Calu3 (cell line): ENCODE data around the gene RPS6KC1. TPM values are rescaled to one million over a fixed set of nuclear protein-coding genes. Genes with fewer than 3 reads are reported as not detected.

ENCODE experiments used
- BruUV-seq: library from RNA; stranded (reverse); fragments of 400-500 nt; replicated peaks from 2 replicates; lab custom pipeline; 2021; lab: Mats Ljungman, UMichigan
- CTCF ChIA-PET: fragments of 300-600 bp; sonication (Branson Sonifier 250); formaldehyde crosslinking; loops from one replicate; lab custom pipeline; 2022; ENCODE audit warnings: antibody characterized with exemption; lab: Charles Lee
- DNase-seq: peaks from one replicate; pipeline ENCODE4 v3.0.0; 2022
- H3K27ac Mint-ChIP-seq: one replicate; pipeline ENCODE4 v1.8.0; 2022; ENCODE audit warnings: mixed read lengths; ENCODE audit not compliant: unreplicated experiment
- H3K27me3 Mint-ChIP-seq: one replicate; pipeline ENCODE4 v1.8.0; 2022; ENCODE audit warnings: mixed read lengths; ENCODE audit not compliant: unreplicated experiment
- H3K36me3 Mint-ChIP-seq: one replicate; pipeline ENCODE4 v1.8.0; 2022; ENCODE audit warnings: mild to moderate bottlenecking, moderate library complexity, mixed read lengths; ENCODE audit not compliant: insufficient read depth, unreplicated experiment
- H3K4me1 Mint-ChIP-seq: one replicate; pipeline ENCODE4 v1.8.0; 2022; ENCODE audit warnings: mild to moderate bottlenecking, low read depth, mixed read lengths; ENCODE audit not compliant: unreplicated experiment
- H3K4me3 Mint-ChIP-seq: one replicate; pipeline ENCODE4 v1.8.0; 2022; ENCODE audit warnings: mild to moderate bottlenecking, low read depth, moderate library complexity, mixed read lengths; ENCODE audit not compliant: unreplicated experiment
- H3K9me3 Mint-ChIP-seq: one replicate; pipeline ENCODE4 v1.8.0; 2022; ENCODE audit warnings: low read depth, mixed read lengths; ENCODE audit not compliant: unreplicated experiment
- intact Hi-C: fragments of 100-400 bp; cut with micrococcal nuclease; formaldehyde crosslinking; loops from one replicate; pipeline ENCODE4 v1.10.0; 2022; ENCODE audit not compliant: unreplicated experiment
- total RNA-seq: library from RNA; stranded (reverse); gene quantifications from 2 replicates; pipeline ENCODE4 v1.2.3, GENCODE V29; 2022
- TF ChIP-seq, protein P1 (sequence below): fragments of 200-600 bp; IDR thresholded peaks from one replicate; pipeline ENCODE4 v1.8.0; 2022; ENCODE audit warnings: antibody characterized with exemption; ENCODE audit not compliant: unreplicated experiment

Gene RPS6KC1
- total RNA-seq, 1 experiment from 2014 or later = 23.5 TPM

DNA sequence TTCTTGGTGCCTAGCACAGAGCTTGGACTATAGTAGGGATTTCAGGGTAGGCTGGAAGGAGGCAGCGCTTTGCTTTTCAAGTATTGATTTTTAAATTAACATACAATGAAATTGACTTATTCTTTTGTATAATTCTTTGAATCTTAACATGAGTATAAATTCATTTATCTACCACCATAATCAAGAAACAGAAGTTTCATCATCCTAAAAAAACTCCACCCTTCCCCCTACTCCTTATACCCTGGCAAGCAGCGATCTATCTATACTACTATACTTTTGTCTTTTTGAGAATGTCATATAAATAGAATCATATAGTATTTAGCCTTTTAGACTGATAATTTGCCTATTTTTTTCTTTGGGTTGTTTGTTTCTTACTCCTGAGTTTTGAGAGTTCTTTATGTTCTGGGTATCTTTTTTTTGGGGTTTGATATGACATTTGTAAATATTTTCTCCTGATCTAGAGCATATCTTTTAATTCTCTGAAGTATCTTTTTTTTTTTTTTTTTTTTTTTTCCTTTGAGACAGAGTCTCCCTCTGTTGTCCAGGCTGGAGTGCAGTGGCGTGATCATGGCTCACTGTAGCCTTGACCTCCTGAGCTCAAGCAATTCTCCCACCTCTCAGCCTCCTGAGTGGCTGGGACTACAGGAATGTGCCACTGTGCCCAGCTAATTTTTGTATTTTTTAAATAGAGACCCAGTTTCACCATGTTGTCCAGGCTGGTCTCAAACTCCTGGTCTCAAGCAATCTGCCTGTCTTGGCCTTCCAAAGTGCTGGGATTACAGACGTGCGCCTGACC is 6.4 kb downstream of the RPS6KC1 start:
- no peaks in the 10 kb centered on the region for H3K36me3 Mint-ChIP-seq
- no peak overlapping the region for H3K27ac Mint-ChIP-seq
- BruUV-seq = no TSS peak
- no peak overlapping the region for H3K4me3 Mint-ChIP-seq
- peaks cover 10% of the 10 kb centered on the region for H3K4me1 Mint-ChIP-seq
- no peaks in the 10 kb centered on the region for H3K9me3 Mint-ChIP-seq
- TF ChIP-seq, protein P1, sequence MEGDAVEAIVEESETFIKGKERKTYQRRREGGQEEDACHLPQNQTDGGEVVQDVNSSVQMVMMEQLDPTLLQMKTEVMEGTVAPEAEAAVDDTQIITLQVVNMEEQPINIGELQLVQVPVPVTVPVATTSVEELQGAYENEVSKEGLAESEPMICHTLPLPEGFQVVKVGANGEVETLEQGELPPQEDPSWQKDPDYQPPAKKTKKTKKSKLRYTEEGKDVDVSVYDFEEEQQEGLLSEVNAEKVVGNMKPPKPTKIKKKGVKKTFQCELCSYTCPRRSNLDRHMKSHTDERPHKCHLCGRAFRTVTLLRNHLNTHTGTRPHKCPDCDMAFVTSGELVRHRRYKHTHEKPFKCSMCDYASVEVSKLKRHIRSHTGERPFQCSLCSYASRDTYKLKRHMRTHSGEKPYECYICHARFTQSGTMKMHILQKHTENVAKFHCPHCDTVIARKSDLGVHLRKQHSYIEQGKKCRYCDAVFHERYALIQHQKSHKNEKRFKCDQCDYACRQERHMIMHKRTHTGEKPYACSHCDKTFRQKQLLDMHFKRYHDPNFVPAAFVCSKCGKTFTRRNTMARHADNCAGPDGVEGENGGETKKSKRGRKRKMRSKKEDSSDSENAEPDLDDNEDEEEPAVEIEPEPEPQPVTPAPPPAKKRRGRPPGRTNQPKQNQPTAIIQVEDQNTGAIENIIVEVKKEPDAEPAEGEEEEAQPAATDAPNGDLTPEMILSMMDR = no peak
- intact Hi-C loops = no loop called here
- CTCF ChIA-PET = interaction anchor here (0.6 to 0.7 kb wide), 2 partner anchors 573 to 1359 kb away, joined by 3 to 15 read pairs; no protein-coding TSS in a partner anchor
- H3K27me3 Mint-ChIP-seq = no peaks in the 10 kb centered on the region
- no peak for DNase-seq

DNA sequence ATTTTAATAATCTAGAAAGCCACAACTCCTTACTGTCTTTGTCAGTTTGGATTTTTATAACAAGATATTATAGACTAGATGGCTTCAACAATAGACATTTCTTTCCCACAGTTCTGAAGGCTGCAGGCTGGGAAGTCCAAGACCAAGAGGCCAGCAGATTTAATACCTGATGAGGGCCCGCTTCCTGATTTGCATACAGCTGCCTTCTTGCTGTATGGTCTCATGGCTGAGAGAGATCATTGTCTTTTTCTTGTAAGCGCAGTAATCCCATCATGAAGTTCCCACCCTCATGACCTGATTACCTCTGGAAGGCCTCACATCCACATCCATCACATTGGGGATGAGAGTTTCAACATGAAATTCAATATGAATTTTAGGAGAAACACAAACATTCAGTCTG is 9.8 kb downstream of the RPS6KC1 start:
- Mint-ChIP-seq H3K36me3 (no peaks in the 10 kb centered on the region), H3K4me3 (no peak overlapping the region), H3K27ac (no peak overlapping the region), H3K4me1 (no peaks in the 10 kb centered on the region), H3K9me3 (no peaks in the 10 kb centered on the region), H3K27me3 (no peaks in the 10 kb centered on the region)
- TF ChIP-seq, protein P1 = no peak
- BruUV-seq = no TSS peak
- DNase-seq = no peak
- intact Hi-C loops = no loop called here
- CTCF ChIA-PET = no interaction called here

DNA sequence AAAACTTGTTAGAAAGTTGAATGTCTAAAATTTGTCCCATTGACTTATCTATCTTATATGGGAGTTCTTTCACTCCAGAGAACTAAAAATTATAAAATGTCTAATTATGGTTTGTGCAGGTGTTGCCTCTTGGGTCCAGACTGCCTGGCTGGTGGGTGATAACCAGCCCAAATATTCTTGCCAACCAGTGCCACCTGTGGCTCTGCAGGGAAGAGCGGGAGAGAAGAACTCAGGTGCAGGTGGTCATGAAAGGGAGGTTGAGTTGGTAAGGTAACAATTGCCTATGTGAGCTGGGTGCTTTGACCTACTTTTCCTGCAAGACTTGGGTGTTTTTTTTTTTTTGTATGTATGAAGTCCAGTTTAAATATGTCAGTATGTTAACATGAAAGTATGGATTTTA is 10.2 kb downstream of the RPS6KC1 start:
- CTCF ChIA-PET = no interaction called here
- H3K27me3 Mint-ChIP-seq = no peaks in the 10 kb centered on the region
- peak; percentile 24 for DNase-seq
- intact Hi-C loops = no loop called here
- H3K4me3 Mint-ChIP-seq = no peak overlapping the region
- H3K36me3 Mint-ChIP-seq = no peaks in the 10 kb centered on the region
- no peak overlapping the region for H3K27ac Mint-ChIP-seq
- H3K4me1 Mint-ChIP-seq = no peaks in the 10 kb centered on the region
- no peaks in the 10 kb centered on the region for H3K9me3 Mint-ChIP-seq
- TF ChIP-seq, protein P1 = no peak
- no TSS peak for BruUV-seq

DNA sequence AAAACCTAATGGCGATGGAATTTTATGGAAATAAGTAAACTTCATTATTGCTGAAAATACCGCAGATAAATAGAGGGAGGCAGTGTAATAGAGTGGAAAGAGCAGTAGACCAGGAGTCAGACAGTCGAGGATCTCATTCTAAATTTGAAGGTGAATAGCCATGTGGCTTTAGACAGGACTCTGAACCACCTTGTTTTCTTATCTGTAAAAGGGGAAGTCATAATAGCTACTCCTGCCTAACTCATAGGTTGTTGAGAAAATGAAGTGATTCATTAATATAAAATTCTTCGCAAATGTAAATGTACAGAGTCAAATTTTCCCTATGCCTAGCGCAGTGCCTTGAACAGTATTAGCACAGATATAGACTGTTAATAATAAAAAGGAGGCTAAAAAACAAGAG is 14.8 kb downstream of the RPS6KC1 start:
- H3K27me3 Mint-ChIP-seq = no peaks in the 10 kb centered on the region
- no peak overlapping the region for H3K4me3 Mint-ChIP-seq
- BruUV-seq = no TSS peak
- intact Hi-C loops = no loop called here
- TF ChIP-seq, protein P1 = no peak
- no peak overlapping the region for H3K27ac Mint-ChIP-seq
- no peak for DNase-seq
- no peaks in the 10 kb centered on the region for H3K9me3 Mint-ChIP-seq
- H3K4me1 Mint-ChIP-seq = no peaks in the 10 kb centered on the region
- CTCF ChIA-PET = interaction anchor here (0.6 to 0.8 kb wide), 2 partner anchors 13 to 15 kb away, joined by 3 read pairs; partner anchors contain the start of gene RPS6KC1
- no peaks in the 10 kb centered on the region for H3K36me3 Mint-ChIP-seq
